Fibroblast of skin of back (primary cell): Measurements from ENCODE around the gene ETV1.

ENCODE experiments used
- DNase-seq: peaks from one replicate; pipeline ENCODE4 v3.0.0-alpha.2; 2013

ETV1 gene

GRCh38 chr7:13878154-13878553 is 111.3 kb downstream of the ETV1 start:
- DNase-seq, result no peak

GRCh38 chr7:13875496-13876074 is 113.9 kb downstream of the ETV1 start:
- no peak for DNase-seq

GRCh38 chr7:13874783-13875182 is 114.7 kb downstream of the ETV1 start:
- DNase-seq, result no peak

GRCh38 chr7:13872709-13873108 is 116.8 kb downstream of the ETV1 start:
- no peak for DNase-seq

- DNase-seq, result no peak
Measured at GRCh38 chr7:13871008-13871407, 118.5 kb downstream of the ETV1 start.

- DNase-seq, result no peak
Measured at GRCh38 chr7:13860734-13861133, 128.7 kb downstream of the ETV1 start.

GRCh38 chr7:13856012-13856411 is 133.5 kb downstream of the ETV1 start:
- DNase-seq, result no peak

- DNase-seq, result no peak
Measured at GRCh38 chr7:13852281-13852968, 137.0 kb downstream of the ETV1 start.

- peak; percentile 72 for DNase-seq
Measured at GRCh38 chr7:13851736-13852135, 137.7 kb downstream of the ETV1 start.

GRCh38 chr7:13850185-13850752 is 139.2 kb downstream of the ETV1 start:
- peak; percentile 95 for DNase-seq

- no peak for DNase-seq
Measured at GRCh38 chr7:13849163-13849892, 140.1 kb downstream of the ETV1 start.

GRCh38 chr7:13848681-13849131 is 140.8 kb downstream of the ETV1 start:
- peak; percentile 35 for DNase-seq

GRCh38 chr7:13846386-13846785 is 143.1 kb downstream of the ETV1 start:
- peak; percentile 35 for DNase-seq

GRCh38 chr7:13845601-13846000 is 143.9 kb downstream of the ETV1 start:
- DNase-seq, result no peak

GRCh38 chr7:13844954-13845353 is 144.5 kb downstream of the ETV1 start:
- no peak for DNase-seq

GRCh38 chr7:13841284-13841683 is 148.2 kb downstream of the ETV1 start:
- DNase-seq, result no peak
